H9 (cell line): ENCODE results near the gene TMEM131. TPM values are rescaled to one million over a fixed set of nuclear protein-coding genes. Genes with fewer than 3 reads are reported as not detected.
A peak's percentile ranks its signal among the peaks of the same experiment; 100 is the strongest.

Experiments
- DNase-seq: peaks from one replicate; pipeline ENCODE4 v3.0.0-alpha.2; 2017
- H2AFZ ChIP-seq: one replicate; pipeline ENCODE4 v1.6.1; 2013; ENCODE audit warnings: mild to moderate bottlenecking, low read length, control low read depth, moderate library complexity
- H2AK5ac ChIP-seq: 2 replicates; pipeline ENCODE4 v1.6.1; 2013; ENCODE audit warnings: low read length, control low read depth, mixed read lengths; ENCODE audit not compliant: insufficient read length
- H2BK120ac ChIP-seq: one replicate; pipeline ENCODE4 v1.6.1; 2013; ENCODE audit warnings: low read depth, mild to moderate bottlenecking, low read length, control low read depth, inconsistent platforms; ENCODE audit not compliant: poor library complexity, severe bottlenecking
- H2BK12ac ChIP-seq: 2 replicates; pipeline ENCODE4 v1.6.1; 2013; ENCODE audit warnings: low read length, control low read depth, mixed read lengths, low read depth; ENCODE audit not compliant: insufficient read length
- H2BK15ac ChIP-seq: 2 replicates; pipeline ENCODE4 v1.6.1; 2013; ENCODE audit warnings: low read depth, low read length, control low read depth
- H2BK20ac ChIP-seq: one replicate; pipeline ENCODE4 v1.6.1; 2013; ENCODE audit warnings: low read depth, mild to moderate bottlenecking, low read length, control low read depth, inconsistent platforms; ENCODE audit not compliant: poor library complexity, severe bottlenecking
- H2BK5ac ChIP-seq: 2 replicates; pipeline ENCODE4 v1.6.1; 2013; ENCODE audit warnings: low read length, control low read depth, mixed read lengths; ENCODE audit not compliant: insufficient read length
- H3K14ac ChIP-seq: 2 replicates; pipeline ENCODE4 v1.6.1; 2013; ENCODE audit warnings: low read length, control low read depth; ENCODE audit not compliant: insufficient read depth
- H3K18ac ChIP-seq: 2 replicates; pipeline ENCODE4 v1.6.1; 2013; ENCODE audit warnings: low read depth, mild to moderate bottlenecking, mixed read lengths, low read length, control low read depth; ENCODE audit not compliant: insufficient read length
- H3K23ac ChIP-seq: 2 replicates; pipeline ENCODE4 v1.6.1; 2013; ENCODE audit warnings: low read length, control low read depth, mixed read lengths, low read depth; ENCODE audit not compliant: insufficient read length
- H3K23me2 ChIP-seq: 2 replicates; pipeline ENCODE4 v1.6.1; 2013; ENCODE audit warnings: low read depth, mild to moderate bottlenecking, mixed read lengths, low read length, control low read depth; ENCODE audit not compliant: insufficient read length, poor library complexity, severe bottlenecking
- H3K27ac ChIP-seq: 2 replicates; pipeline ENCODE4 v1.5.1; 2013; ENCODE audit warnings: low read length, control low read depth, mixed read lengths, low read depth; ENCODE audit not compliant: insufficient read length
- H3K27me3 ChIP-seq: 2 replicates; pipeline ENCODE4 v1.6.1; 2013; ENCODE audit warnings: low read length, control low read depth, inconsistent platforms; ENCODE audit not compliant: insufficient read depth
- H3K4ac ChIP-seq: 2 replicates; pipeline ENCODE4 v1.6.1; 2013; ENCODE audit warnings: low read depth, mild to moderate bottlenecking, control low read depth, inconsistent platforms, low read length, moderate library complexity
- H3K4me1 ChIP-seq: 2 replicates; pipeline ENCODE4 v1.6.1; 2013; ENCODE audit warnings: low read length, control low read depth, inconsistent platforms; ENCODE audit not compliant: insufficient read depth
- H3K4me2 ChIP-seq: 2 replicates; pipeline ENCODE4 v1.6.1; 2013; ENCODE audit warnings: low read length, control low read depth, mixed read lengths; ENCODE audit not compliant: insufficient read length, insufficient read depth
- H3K56ac ChIP-seq: 2 replicates; pipeline ENCODE4 v1.6.1; 2013; ENCODE audit warnings: low read depth, mild to moderate bottlenecking, mixed read lengths, low read length, control low read depth; ENCODE audit not compliant: insufficient read length
- H3K79me1 ChIP-seq: 2 replicates; pipeline ENCODE4 v1.6.1; 2013; ENCODE audit warnings: low read depth, mild to moderate bottlenecking, moderate library complexity, low read length, control low read depth, inconsistent platforms; ENCODE audit not compliant: insufficient read depth, poor library complexity, severe bottlenecking
- H3K79me2 ChIP-seq: 2 replicates; pipeline ENCODE4 v1.6.1; 2013; ENCODE audit warnings: low read length, control low read depth, inconsistent platforms; ENCODE audit not compliant: insufficient read depth
- H3K9ac ChIP-seq: 2 replicates; pipeline ENCODE4 v1.6.1; 2013; ENCODE audit warnings: low read length, control low read depth, mixed read lengths; ENCODE audit not compliant: insufficient read length; ENCODE audit errors: extremely low read depth
- H3K9me3 ChIP-seq: one replicate; pipeline ENCODE4 v1.6.1; 2013; ENCODE audit warnings: low read depth, low read length, inconsistent platforms; ENCODE audit not compliant: control insufficient read depth
- H3T11ph ChIP-seq: one replicate; pipeline ENCODE4 v1.6.1; 2013; ENCODE audit warnings: mild to moderate bottlenecking, low read length, control low read depth, inconsistent platforms
- H4K20me1 ChIP-seq: one replicate; pipeline ENCODE4 v1.6.1; 2013; ENCODE audit not compliant: control insufficient read depth, insufficient read length, insufficient read depth
- H4K5ac ChIP-seq: 2 replicates; pipeline ENCODE4 v1.6.1; 2013; ENCODE audit warnings: low read depth, mild to moderate bottlenecking, mixed read lengths, low read length, control low read depth; ENCODE audit not compliant: insufficient read length
- H4K8ac ChIP-seq: replicated peaks from 2 replicates; pipeline ENCODE4 v1.6.1; 2013; ENCODE audit warnings: low read length, control low read depth, mixed read lengths, low read depth; ENCODE audit not compliant: insufficient read length
- H4K91ac ChIP-seq: 2 replicates; pipeline ENCODE4 v1.6.1; 2013; ENCODE audit warnings: low read depth, mild to moderate bottlenecking, moderate library complexity, mixed read lengths, low read length, control low read depth; ENCODE audit not compliant: insufficient read length
- H3K27ac Mint-ChIP-seq, 3 experiments: 2 replicates in 2 of 3; 3 replicates in 1 of 3; pipeline ENCODE4 v1.8.0; 2020 to 2021; ENCODE audit warnings: mixed read lengths in 3 of 3, mild to moderate bottlenecking in 1 of 3, moderate library complexity in 1 of 3
- H3K27me3 Mint-ChIP-seq: 2 replicates; pipeline ENCODE4 v1.8.0; 2021; ENCODE audit warnings: low read depth, mild to moderate bottlenecking, moderate library complexity, mixed read lengths
- H3K36me3 Mint-ChIP-seq, 3 experiments: 2 replicates in 2 of 3; 3 replicates in 1 of 3; pipeline ENCODE4 v1.8.0; 2020 to 2021; ENCODE audit warnings: low read depth in 3 of 3, mixed read lengths in 3 of 3; ENCODE audit not compliant: insufficient read depth in 1 of 3
- H3K4me1 Mint-ChIP-seq, 2 experiments: 2 replicates each; pipeline ENCODE4 v1.8.0; 2020; ENCODE audit warnings: mixed read lengths in 2 of 2
- H3K4me3 Mint-ChIP-seq, 2 experiments: 2 replicates in 1 of 2; 3 replicates in 1 of 2; pipeline ENCODE4 v1.8.0; 2020 to 2021; ENCODE audit warnings: mild to moderate bottlenecking in 2 of 2, mixed read lengths in 2 of 2, moderate library complexity in 1 of 2
- H3K9me3 Mint-ChIP-seq, 2 experiments: 2 replicates in 1 of 2; 3 replicates in 1 of 2; pipeline ENCODE4 v1.8.0; 2020; ENCODE audit warnings: mild to moderate bottlenecking in 2 of 2, mixed read lengths in 2 of 2, moderate library complexity in 1 of 2
- WGBS: extraction: QIAGEN DNeasy Blood & Tissue Kit; methylation state at CpG from one replicate; pipeline ENCODE4 v1.1.7; 2013; ENCODE audit warnings: missing lambda C conversion rate, low lambda C conversion rate, mixed read lengths; ENCODE audit not compliant: insufficient read length; ENCODE audit errors: extremely low coverage; 5-methylcytosine and 5-hydroxymethylcytosine counted together
- total RNA-seq: library from RNA; stranded (reverse); gene quantifications from 2 replicates; pipeline ENCODE4 v1.2.1, GENCODE V29; 2021
- TF ChIP-seq, protein P1 (sequence below): fragments of 200-600 bp; sonication (generic); conservative IDR thresholded peaks from 3 replicates; pipeline ENCODE4 v1.8.0; 2021; ENCODE audit warnings: antibody characterized with exemption, mild to moderate bottlenecking

TMEM131 gene
- total RNA-seq, 1 experiment from 2014 or later = 20.9 TPM

DNA sequence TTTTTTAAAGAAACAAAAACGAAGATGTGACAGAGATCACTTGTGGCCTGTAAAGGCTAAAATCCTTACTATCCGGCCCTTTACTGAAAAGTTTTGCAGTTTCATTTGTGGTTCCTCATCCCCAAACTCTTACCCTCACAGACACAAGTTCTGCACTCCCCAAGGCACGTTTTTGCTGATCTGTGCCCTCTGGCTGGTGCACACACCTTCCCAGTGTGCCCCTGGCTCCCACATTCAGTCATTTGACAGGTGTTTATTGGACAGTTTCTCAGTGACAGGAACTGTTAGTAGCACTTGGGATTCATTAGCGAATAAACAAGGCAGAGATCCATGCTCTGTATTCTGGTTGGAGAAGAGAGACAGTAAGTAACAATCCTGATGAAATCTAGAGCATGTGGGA, 259.6 kb downstream of the TMEM131 start:
- no peak overlapping the region for H3K18ac ChIP-seq
- no peak overlapping the region for H2AK5ac ChIP-seq
- H4K8ac ChIP-seq = no peak overlapping the region
- H3K4ac ChIP-seq = no peak overlapping the region
- H3K36me3 Mint-ChIP-seq = peaks cover 0 to 2% (median 0%) of the 10 kb centered on the region in 3 experiments; a peak in 2 of 7 replicates
- H2BK12ac ChIP-seq = no peak overlapping the region
- TF ChIP-seq, protein P1, sequence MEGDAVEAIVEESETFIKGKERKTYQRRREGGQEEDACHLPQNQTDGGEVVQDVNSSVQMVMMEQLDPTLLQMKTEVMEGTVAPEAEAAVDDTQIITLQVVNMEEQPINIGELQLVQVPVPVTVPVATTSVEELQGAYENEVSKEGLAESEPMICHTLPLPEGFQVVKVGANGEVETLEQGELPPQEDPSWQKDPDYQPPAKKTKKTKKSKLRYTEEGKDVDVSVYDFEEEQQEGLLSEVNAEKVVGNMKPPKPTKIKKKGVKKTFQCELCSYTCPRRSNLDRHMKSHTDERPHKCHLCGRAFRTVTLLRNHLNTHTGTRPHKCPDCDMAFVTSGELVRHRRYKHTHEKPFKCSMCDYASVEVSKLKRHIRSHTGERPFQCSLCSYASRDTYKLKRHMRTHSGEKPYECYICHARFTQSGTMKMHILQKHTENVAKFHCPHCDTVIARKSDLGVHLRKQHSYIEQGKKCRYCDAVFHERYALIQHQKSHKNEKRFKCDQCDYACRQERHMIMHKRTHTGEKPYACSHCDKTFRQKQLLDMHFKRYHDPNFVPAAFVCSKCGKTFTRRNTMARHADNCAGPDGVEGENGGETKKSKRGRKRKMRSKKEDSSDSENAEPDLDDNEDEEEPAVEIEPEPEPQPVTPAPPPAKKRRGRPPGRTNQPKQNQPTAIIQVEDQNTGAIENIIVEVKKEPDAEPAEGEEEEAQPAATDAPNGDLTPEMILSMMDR = no peak
- no peak overlapping the region for H3K14ac ChIP-seq
- no peak overlapping the region for H2BK5ac ChIP-seq
- H3K4me3 Mint-ChIP-seq = no peak overlapping the region
- no peak overlapping the region for H4K5ac ChIP-seq
- H2BK15ac ChIP-seq = no peak overlapping the region
- no peaks in the 10 kb centered on the region for H3K79me1 ChIP-seq
- H3K4me1 ChIP-seq = no peaks in the 10 kb centered on the region
- no peak overlapping the region for H3T11ph ChIP-seq
- peak overlapping the region in 1 of 3 experiments; percentile 49; a peak in 1 of 7 replicates for H3K27ac Mint-ChIP-seq
- H2AFZ ChIP-seq = no peak overlapping the region
- H3K23ac ChIP-seq = no peak overlapping the region
- H3K79me2 ChIP-seq = no peaks in the 10 kb centered on the region
- no peak for DNase-seq
- no peaks in the 10 kb centered on the region; a peak in 2 of 5 replicates for H3K9me3 Mint-ChIP-seq
- no peak overlapping the region for H2BK20ac ChIP-seq
- no peak overlapping the region for H3K27ac ChIP-seq
- no peak overlapping the region for H3K4me2 ChIP-seq
- H3K27me3 ChIP-seq = no peaks in the 10 kb centered on the region
- no peaks in the 10 kb centered on the region for H4K20me1 ChIP-seq
- H2BK120ac ChIP-seq = no peak overlapping the region
- no CpG with 5 or more reads among the region's 4 CpGs for WGBS
- H3K23me2 ChIP-seq = no peaks in the 10 kb centered on the region
- H4K91ac ChIP-seq = no peak overlapping the region
- H3K56ac ChIP-seq = no peak overlapping the region
- no peaks in the 10 kb centered on the region for H3K9me3 ChIP-seq
- H3K27me3 Mint-ChIP-seq = peaks cover 10% of the 10 kb centered on the region
- H3K4me1 Mint-ChIP-seq = peaks cover 5 to 6% of the 10 kb centered on the region in 2 experiments
- no peak overlapping the region for H3K9ac ChIP-seq
